Measurements from ENCODE around the gene SMARCA2. TPM values are rescaled to one million over a fixed set of nuclear protein-coding genes. Genes with fewer than 3 reads are reported as not detected.

The SMARCA2 gene
- polyA plus RNA-seq, 1 donor from 2014 or later: 150 TPM

DNA sequence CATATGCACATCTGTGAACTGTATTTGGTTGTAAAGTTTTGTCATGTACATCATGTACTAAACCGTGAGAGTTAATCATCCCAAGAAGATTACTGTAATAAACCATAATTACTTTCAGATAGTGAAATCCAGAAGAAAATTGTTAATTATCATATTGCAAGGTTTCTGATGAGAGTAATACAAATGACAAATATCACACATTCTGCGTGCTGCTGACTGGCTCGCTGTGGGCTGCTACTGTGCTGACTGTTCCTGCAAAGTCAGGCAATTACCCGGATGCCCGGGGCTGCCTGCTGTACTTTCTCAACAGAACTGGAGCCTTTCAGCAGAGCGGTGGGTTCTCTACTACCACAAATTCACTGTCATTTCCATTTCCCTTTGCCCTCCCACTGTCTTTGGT is 68.3 kb downstream of the SMARCA2 start:
- no peak overlapping the region for H2AFZ ChIP-seq (ENCODE audit: low read depth, low read length)
- TF ChIP-seq EP300 (conservative IDR thresholded peaks at IDR 0.05; ENCODE audit: poor library complexity, severe bottlenecking): no peak
- no peak for TF ChIP-seq MXI1 (conservative IDR thresholded peaks at IDR 0.05; ENCODE audit: poor library complexity, severe bottlenecking)
- no peak for TF ChIP-seq RAD21 (conservative IDR thresholded peaks at IDR 0.05)
- TF ChIP-seq POLR2AphosphoS5 (IDR thresholded peaks at IDR 0.05): no peak
- TF ChIP-seq TAF1 (IDR thresholded peaks at IDR 0.05; ENCODE audit: low read depth): no peak
- TF ChIP-seq SMC3 (conservative IDR thresholded peaks at IDR 0.05; ENCODE audit: poor library complexity): no peak
- no peak overlapping the region for H3K9ac ChIP-seq (ENCODE audit: low read length)
- H3K9me3 ChIP-seq (ENCODE audit: low read length): no peaks in the 10 kb centered on the region
- no peak overlapping the region for H3K27ac ChIP-seq (ENCODE audit: low read length)
- peaks cover 8% of the 10 kb centered on the region for H3K36me3 ChIP-seq (ENCODE audit: insufficient read depth, low read length)
- no peaks in the 10 kb centered on the region for H3F3A ChIP-seq (ENCODE audit: insufficient read depth, low read length, poor library complexity, severe bottlenecking)
- no peak overlapping the region for H3K4me3 ChIP-seq (ENCODE audit: low read length)
- H3K27me3 ChIP-seq (ENCODE audit: insufficient read depth, low read depth, low read length): no peaks in the 10 kb centered on the region
- no peaks in the 10 kb centered on the region for H4K20me1 ChIP-seq (ENCODE audit: insufficient read depth)
- H3K4me2 ChIP-seq (ENCODE audit: low read length): no peak overlapping the region
- H3K9me2 ChIP-seq (ENCODE audit: insufficient read depth, low read length): no peaks in the 10 kb centered on the region
- H3K79me2 ChIP-seq (replicated peaks; ENCODE audit: insufficient read depth, low read length): no peaks in the 10 kb centered on the region

DNA sequence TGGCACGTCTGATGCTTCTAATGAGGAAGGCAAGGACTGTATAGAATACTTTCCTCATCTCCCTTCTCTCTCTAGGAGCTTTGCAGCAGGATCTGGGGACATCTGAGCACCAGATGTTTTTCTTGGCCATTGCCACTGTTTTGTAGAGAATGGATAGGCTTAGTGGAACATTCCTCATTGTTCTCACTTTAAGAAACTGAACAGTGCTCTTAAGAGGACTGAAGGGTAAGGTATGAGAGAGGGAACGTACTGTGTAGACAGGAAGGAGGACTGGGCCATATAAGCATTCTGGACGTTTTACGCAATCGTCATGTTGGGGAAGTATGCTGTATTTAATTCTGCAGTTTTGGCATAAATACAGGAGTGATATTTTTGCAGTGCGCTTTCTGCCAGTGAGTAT is 70.6 kb downstream of the SMARCA2 start:
- H3K79me2 ChIP-seq (replicated peaks; ENCODE audit: insufficient read depth, low read length): no peaks in the 10 kb centered on the region
- H3K9me3 ChIP-seq (ENCODE audit: low read length): no peaks in the 10 kb centered on the region
- no peak overlapping the region for H3K27ac ChIP-seq (ENCODE audit: low read length)
- H3K9ac ChIP-seq (ENCODE audit: low read length): no peak overlapping the region
- no peak overlapping the region for H2AFZ ChIP-seq (ENCODE audit: low read depth, low read length)
- no peaks in the 10 kb centered on the region for H3K27me3 ChIP-seq (ENCODE audit: insufficient read depth, low read depth, low read length)
- H3K36me3 ChIP-seq (ENCODE audit: insufficient read depth, low read length): peaks cover 8% of the 10 kb centered on the region
- H3K9me2 ChIP-seq (ENCODE audit: insufficient read depth, low read length): no peaks in the 10 kb centered on the region
- H3K4me2 ChIP-seq (ENCODE audit: low read length): no peak overlapping the region
- no peak for TF ChIP-seq TAF1 (IDR thresholded peaks at IDR 0.05; ENCODE audit: low read depth)
- TF ChIP-seq EP300 (conservative IDR thresholded peaks at IDR 0.05; ENCODE audit: poor library complexity, severe bottlenecking): no peak
- TF ChIP-seq RAD21 (conservative IDR thresholded peaks at IDR 0.05): no peak
- H3K4me3 ChIP-seq (ENCODE audit: low read length): no peak overlapping the region
- no peaks in the 10 kb centered on the region for H3F3A ChIP-seq (ENCODE audit: insufficient read depth, low read length, poor library complexity, severe bottlenecking)
- H4K20me1 ChIP-seq (ENCODE audit: insufficient read depth): no peaks in the 10 kb centered on the region

DNA sequence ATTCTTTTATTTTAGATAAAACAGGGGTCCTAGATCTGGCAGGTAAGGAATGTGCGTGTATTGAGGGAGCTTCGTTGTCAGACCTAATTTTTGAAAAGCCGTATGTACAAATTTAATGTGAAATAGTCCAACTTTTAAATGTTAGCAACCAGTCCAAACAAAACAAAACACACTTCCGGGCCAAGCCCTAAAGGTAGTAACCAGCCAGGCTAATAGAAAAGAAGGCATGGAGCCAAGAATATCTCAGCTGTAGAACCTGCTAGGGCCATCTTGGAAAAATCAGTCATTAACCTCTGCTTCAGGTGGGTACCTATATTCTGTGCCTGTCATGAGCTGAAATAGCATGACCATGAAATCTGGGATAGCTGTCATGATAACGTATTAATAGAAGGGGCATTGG is 71.0 kb downstream of the SMARCA2 start:
- H3K27ac ChIP-seq (ENCODE audit: low read length): no peak overlapping the region
- no peaks in the 10 kb centered on the region for H3K9me3 ChIP-seq (ENCODE audit: low read length)
- no peak for TF ChIP-seq SMC3 (conservative IDR thresholded peaks at IDR 0.05; ENCODE audit: poor library complexity)
- TF ChIP-seq EP300 (conservative IDR thresholded peaks at IDR 0.05; ENCODE audit: poor library complexity, severe bottlenecking): no peak
- TF ChIP-seq MXI1 (conservative IDR thresholded peaks at IDR 0.05; ENCODE audit: poor library complexity, severe bottlenecking): no peak
- no peak for TF ChIP-seq TAF1 (IDR thresholded peaks at IDR 0.05; ENCODE audit: low read depth)
- TF ChIP-seq RAD21 (conservative IDR thresholded peaks at IDR 0.05): no peak
- no peak for TF ChIP-seq CTCF (IDR thresholded peaks at IDR 0.05; ENCODE audit: poor library complexity, severe bottlenecking)
- no peak for TF ChIP-seq POLR2AphosphoS5 (IDR thresholded peaks at IDR 0.05)
- no peak overlapping the region for H3K4me2 ChIP-seq (ENCODE audit: low read length)
- H3F3A ChIP-seq (ENCODE audit: insufficient read depth, low read length, poor library complexity, severe bottlenecking): no peaks in the 10 kb centered on the region
- no peak overlapping the region for H3K4me3 ChIP-seq (ENCODE audit: low read length)
- no peaks in the 10 kb centered on the region for H3K9me2 ChIP-seq (ENCODE audit: insufficient read depth, low read length)
- no peaks in the 10 kb centered on the region for H4K20me1 ChIP-seq (ENCODE audit: insufficient read depth)
- H2AFZ ChIP-seq (ENCODE audit: low read depth, low read length): no peak overlapping the region
- no peaks in the 10 kb centered on the region for H3K27me3 ChIP-seq (ENCODE audit: insufficient read depth, low read depth, low read length)
- no peaks in the 10 kb centered on the region for H3K79me2 ChIP-seq (replicated peaks; ENCODE audit: insufficient read depth, low read length)
- H3K9ac ChIP-seq (ENCODE audit: low read length): no peak overlapping the region
- H3K36me3 ChIP-seq (ENCODE audit: insufficient read depth, low read length): peaks cover 8% of the 10 kb centered on the region

GRCh38 chr9:2086971-2087370 is 71.8 kb downstream of the SMARCA2 start:
- Histone ChIP-seq H2AFZ (ENCODE audit: low read depth, low read length) (no peak overlapping the region), H3K79me2 (replicated peaks; ENCODE audit: insufficient read depth, low read length) (no peaks in the 10 kb centered on the region), H3K9ac (ENCODE audit: low read length) (no peak overlapping the region), H3K9me3 (ENCODE audit: low read length) (no peaks in the 10 kb centered on the region), H3K27me3 (ENCODE audit: insufficient read depth, low read depth, low read length) (no peaks in the 10 kb centered on the region), H3K27ac (ENCODE audit: low read length) (no peak overlapping the region), H3K9me2 (ENCODE audit: insufficient read depth, low read length) (no peaks in the 10 kb centered on the region), H3F3A (ENCODE audit: insufficient read depth, low read length, poor library complexity, severe bottlenecking) (no peaks in the 10 kb centered on the region), H3K36me3 (ENCODE audit: insufficient read depth, low read length) (peaks cover 12% of the 10 kb centered on the region), H4K20me1 (ENCODE audit: insufficient read depth) (no peaks in the 10 kb centered on the region), H3K4me3 (ENCODE audit: low read length) (no peak overlapping the region), H3K4me2 (ENCODE audit: low read length) (no peak overlapping the region)
- TF ChIP-seq POLR2AphosphoS5 (IDR thresholded peaks at IDR 0.05) (no peak), SMC3 (conservative IDR thresholded peaks at IDR 0.05; ENCODE audit: poor library complexity) (no peak), TAF1 (IDR thresholded peaks at IDR 0.05; ENCODE audit: low read depth) (no peak), EP300 (conservative IDR thresholded peaks at IDR 0.05; ENCODE audit: poor library complexity, severe bottlenecking) (no peak), EZH2 (IDR thresholded peaks at IDR 0.05; ENCODE audit: borderline replicate concordance, insufficient read depth, low read length, poor library complexity, severe bottlenecking) (no peak), CTCF (IDR thresholded peaks at IDR 0.05; ENCODE audit: poor library complexity, severe bottlenecking) (no peak), MXI1 (conservative IDR thresholded peaks at IDR 0.05; ENCODE audit: poor library complexity, severe bottlenecking) (no peak), RAD21 (conservative IDR thresholded peaks at IDR 0.05) (no peak)
- TF ChIP-seq, protein P1, sequence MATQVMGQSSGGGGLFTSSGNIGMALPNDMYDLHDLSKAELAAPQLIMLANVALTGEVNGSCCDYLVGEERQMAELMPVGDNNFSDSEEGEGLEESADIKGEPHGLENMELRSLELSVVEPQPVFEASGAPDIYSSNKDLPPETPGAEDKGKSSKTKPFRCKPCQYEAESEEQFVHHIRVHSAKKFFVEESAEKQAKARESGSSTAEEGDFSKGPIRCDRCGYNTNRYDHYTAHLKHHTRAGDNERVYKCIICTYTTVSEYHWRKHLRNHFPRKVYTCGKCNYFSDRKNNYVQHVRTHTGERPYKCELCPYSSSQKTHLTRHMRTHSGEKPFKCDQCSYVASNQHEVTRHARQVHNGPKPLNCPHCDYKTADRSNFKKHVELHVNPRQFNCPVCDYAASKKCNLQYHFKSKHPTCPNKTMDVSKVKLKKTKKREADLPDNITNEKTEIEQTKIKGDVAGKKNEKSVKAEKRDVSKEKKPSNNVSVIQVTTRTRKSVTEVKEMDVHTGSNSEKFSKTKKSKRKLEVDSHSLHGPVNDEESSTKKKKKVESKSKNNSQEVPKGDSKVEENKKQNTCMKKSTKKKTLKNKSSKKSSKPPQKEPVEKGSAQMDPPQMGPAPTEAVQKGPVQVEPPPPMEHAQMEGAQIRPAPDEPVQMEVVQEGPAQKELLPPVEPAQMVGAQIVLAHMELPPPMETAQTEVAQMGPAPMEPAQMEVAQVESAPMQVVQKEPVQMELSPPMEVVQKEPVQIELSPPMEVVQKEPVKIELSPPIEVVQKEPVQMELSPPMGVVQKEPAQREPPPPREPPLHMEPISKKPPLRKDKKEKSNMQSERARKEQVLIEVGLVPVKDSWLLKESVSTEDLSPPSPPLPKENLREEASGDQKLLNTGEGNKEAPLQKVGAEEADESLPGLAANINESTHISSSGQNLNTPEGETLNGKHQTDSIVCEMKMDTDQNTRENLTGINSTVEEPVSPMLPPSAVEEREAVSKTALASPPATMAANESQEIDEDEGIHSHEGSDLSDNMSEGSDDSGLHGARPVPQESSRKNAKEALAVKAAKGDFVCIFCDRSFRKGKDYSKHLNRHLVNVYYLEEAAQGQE (IDR thresholded peaks at IDR 0.05; ENCODE audit: borderline replicate concordance): no peak
